GM19468 (cell line): ENCODE data around the gene SEMA3F.

Source experiments
- ATAC-seq: cut with Tn5 transposase; IDR thresholded peaks from one replicate; pipeline ENCODE4 v1.9.1; 2021; ENCODE audit warnings: mild to moderate bottlenecking, moderate library complexity, moderate number of reproducible peaks; ENCODE audit not compliant: unreplicated experiment; ENCODE audit errors: extremely low read depth

The SEMA3F gene

GRCh38 chr3:50168388-50168787 is 13.3 kb downstream of the SEMA3F start:
- no peak for ATAC-seq

GRCh38 chr3:50168791-50169190 is 13.7 kb downstream of the SEMA3F start:
- no peak for ATAC-seq

DNA sequence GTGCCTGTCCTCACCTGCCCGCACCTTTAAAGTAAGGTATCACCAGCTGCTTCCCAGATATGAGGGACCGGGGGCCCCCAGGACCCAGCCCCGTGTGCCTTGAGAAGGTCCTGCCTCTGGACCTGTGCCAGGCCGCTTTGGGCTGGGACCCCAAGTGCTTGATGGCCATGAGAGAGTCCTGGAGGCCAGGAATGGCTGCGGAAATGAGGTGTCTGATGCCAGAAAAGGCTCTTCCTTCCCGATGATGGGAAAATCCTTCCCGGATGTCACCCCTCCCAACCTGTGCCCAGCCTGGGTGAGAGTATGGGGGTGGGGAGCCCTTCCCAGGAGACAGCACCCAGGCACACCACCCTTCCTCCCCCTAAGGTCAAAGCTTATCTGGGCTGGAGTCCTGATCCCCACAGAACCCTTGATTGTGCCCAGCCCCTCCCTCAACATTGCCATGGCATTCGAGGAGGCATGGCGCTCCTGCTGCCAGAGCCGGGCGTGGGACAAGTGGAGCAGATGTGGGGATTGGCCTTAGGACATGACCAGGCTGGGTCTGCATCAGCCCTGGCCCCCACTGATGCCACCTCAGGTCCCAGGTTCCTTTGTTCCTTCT is 14.2 kb downstream of the SEMA3F start:
- ATAC-seq: no peak

- no peak for ATAC-seq
These were observed 14.7 kb downstream of the SEMA3F start for GRCh38 chr3:50169858-50170257.

DNA sequence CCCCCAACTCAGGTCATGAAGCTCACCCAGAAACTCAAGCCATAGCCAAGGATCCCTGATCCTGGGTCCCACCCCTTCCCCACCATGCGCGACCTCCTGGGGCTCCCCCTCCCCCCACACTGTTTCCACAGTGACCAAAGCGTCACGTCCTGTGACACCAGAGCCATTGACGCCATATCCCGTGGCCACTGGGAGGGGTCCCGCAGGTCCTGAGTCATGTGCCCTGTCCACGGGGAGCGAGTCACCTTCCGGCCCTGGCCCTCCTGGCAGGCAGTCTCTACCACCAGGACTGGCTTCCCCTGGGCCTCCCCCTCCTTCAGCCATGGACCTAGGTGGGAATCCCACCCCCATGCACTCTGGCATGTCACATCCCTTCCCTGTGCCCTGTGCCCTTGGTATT is 15.6 kb downstream of the SEMA3F start:
- ATAC-seq: no peak

DNA sequence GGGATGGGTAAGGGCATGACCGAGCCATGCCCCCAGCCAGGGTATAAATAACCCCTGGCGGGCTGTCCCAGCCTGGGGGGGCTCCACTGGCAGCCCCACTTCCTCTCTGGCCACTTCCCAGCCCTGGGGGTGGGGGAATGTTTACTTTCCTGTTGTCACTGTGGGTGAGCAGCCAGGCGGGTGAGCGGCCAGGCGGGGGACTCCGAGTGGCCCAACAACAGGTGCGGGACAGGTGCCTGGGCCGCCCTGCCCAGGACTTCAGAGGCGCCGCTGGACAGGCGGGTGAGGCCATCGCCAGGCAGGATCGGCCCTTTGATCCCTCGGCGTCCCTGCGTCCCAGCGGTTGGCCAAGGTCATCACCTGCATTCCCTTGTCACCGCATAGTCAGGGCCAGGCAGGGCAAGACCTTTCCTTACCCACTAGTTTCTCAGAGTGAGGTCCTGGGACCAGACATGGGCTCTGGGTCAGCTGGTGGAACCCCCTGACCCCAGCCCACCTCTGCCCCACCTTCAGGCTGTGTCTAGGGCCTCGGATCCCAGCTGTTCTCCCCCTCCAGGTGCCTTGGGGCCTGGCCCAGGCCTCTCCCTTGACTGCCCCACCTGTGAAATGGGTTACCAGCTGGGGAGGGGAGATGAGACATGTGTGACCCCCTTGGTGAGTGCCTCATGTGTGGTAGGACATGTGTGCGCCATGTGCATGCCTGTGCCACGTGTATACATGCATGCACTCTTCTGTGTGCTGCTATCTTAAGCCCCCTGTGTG is 16.6 kb downstream of the SEMA3F start:
- ATAC-seq: no peak

- no peak for ATAC-seq
These were observed 17.6 kb downstream of the SEMA3F start for GRCh38 chr3:50172626-50173220.

DNA sequence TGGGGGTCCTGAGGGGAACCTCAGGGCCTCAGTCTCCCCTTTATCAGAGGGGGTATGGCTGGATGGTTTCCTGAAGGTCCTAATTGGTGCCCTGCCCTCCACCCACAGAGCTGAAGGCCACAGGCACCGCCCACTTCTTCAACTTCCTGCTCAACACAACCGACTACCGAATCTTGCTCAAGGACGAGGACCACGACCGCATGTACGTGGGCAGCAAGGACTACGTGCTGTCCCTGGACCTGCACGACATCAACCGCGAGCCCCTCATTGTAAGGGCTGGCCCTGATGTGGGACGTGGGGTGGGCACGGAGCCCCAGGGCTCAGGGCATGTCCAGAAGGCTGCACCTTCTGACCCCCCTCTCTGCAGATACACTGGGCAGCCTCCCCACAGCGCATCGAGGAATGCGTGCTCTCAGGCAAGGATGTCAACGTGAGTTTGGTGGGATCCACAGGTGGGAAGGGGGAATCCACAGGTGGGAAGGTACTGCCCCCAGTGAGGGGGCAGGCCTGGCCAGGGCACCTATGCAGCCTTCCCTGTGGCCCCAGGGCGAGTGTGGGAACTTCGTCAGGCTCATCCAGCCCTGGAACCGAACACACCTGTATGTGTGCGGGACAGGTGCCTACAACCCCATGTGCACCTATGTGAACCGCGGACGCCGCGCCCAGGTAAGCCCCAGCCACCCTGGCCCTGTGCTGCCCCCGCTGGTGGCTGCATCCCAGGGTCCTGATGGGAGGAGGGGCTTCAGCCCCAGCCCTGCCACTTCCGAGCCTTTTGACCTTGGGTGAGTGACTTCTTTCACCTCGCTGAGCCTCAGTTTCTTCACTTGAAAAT is 18.8 kb downstream of the SEMA3F start:
- no peak for ATAC-seq

DNA sequence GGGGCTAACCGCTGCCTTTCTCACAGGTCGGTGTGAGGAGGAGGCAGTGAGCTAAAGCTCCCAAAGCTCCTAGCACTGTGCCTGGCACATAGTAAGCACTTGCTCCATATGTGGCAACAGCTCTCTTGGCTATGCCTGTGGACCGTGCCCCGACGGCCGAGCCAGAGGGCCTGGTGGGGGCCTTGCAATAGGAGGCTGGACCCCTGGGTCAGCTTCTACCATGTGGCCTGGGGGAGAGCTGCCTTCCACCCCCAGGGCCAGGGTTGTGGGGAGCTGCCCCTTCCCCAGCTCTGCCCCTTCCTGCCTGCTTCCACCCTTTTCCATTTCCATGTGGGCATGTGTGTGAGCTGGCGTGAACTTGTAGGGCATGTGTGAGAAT is 19.4 kb downstream of the SEMA3F start:
- ATAC-seq: no peak

DNA sequence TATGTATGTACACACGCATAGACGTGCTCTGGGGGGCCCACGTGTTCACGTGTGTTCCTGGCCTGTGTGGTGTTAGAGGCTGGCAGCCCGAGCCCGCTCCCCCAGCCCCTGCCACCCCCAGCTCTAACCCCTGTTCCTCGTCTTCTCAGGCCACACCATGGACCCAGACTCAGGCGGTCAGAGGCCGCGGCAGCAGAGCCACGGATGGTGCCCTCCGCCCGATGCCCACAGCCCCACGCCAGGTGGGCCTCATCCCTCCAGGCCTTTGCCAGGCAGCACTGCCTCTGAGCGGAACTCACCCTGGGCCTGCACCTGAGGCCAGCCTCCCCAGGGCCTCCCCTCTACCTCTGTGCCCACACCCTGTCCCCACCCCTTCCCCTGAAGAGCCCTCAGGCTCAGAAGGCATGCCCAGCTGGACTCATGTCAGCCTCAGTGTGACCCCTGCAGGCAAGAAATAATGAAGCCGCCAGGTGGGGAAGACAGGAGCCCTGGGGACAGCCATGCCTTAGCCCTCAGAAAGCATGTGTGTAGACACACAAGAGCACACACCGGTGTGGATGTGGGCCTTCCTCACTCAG is 19.9 kb downstream of the SEMA3F start:
- no peak for ATAC-seq

DNA sequence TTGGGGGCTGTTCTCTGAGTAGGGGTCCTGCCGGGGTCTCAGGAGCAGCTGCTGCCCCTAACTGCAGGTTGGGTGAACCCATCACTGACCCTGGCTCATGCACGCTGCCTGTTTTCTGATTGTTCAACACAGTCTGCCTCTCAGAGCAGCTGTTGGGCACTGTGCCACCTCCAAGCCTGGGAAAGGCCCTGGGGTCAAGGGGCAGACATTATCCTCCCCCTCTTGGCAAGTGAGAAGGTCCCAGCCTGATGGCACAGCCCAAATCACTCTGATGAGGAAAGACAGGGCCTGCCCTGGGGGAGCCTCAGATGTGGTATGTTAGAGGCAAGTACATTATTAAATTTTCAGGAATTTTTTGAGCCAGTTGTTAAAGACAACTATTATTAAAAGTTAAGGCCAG is 22.2 kb downstream of the SEMA3F start:
- ATAC-seq: no peak

DNA sequence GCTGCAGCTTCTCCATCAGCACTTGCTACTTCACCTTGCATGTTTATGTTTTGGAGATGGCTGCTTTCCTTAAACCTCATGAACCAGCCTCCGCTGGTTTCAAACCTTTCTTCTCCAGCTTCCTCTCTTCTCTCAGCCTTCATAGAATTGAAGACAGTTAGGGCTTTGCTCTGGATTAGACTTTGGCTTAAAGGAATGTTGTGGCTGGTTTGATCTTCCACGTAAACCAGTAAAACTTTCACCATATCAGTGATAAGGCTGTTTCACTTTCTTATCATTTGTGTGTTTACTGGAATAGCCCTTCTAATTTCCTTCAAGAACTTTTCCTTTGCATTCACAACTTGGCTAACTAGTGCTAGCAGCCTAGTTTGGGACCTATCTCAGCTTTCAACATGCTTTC is 24.6 kb downstream of the SEMA3F start:
- ATAC-seq: no peak

GRCh38 chr3:50181985-50182384 is 26.9 kb downstream of the SEMA3F start:
- ATAC-seq: no peak

GRCh38 chr3:50182533-50183099 is 27.5 kb downstream of the SEMA3F start:
- ATAC-seq: no peak

DNA sequence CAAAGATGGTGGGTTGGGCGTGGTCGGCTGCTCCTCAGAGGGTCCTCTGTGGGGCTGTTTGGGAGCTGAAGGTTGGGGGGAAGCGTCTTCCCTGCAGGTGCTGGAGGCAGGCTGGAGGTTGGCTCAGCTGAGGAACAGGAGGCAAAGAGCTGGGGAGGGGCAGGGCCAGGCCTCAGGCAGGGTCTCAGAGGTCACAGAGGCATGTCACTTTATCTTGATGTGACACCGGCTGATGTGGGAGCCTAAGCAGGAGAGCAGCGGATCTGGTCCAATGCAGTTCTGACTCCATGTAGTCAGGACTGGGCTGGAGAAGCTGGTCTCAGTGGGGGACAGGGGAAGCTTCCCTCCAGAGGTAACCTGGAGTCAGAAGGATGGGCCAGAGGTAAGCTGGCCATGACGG is 28.6 kb downstream of the SEMA3F start:
- no peak for ATAC-seq

GRCh38 chr3:50184242-50184978 is 29.3 kb downstream of the SEMA3F start:
- ATAC-seq: no peak

GRCh38 chr3:50185230-50185629 is 30.1 kb downstream of the SEMA3F start:
- ATAC-seq: no peak

DNA sequence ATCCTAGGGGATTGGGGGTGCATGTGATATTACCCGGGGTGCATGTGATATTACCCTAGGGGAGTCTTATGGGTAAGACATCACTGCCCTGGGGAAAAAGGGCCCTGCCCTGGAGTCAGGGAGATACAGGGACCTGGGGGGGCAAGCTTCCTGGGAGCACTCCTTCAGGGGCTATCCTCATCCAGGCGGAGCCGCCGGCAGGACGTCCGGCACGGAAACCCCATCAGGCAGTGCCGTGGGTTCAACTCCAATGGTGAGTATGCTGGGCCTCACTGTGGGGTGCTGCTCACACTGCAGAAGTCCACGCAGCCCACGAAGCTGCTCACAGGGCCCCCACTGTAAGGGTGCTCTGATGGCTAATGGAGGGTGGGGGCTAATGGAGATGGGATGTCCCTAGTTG is 31.0 kb downstream of the SEMA3F start:
- no peak for ATAC-seq

DNA sequence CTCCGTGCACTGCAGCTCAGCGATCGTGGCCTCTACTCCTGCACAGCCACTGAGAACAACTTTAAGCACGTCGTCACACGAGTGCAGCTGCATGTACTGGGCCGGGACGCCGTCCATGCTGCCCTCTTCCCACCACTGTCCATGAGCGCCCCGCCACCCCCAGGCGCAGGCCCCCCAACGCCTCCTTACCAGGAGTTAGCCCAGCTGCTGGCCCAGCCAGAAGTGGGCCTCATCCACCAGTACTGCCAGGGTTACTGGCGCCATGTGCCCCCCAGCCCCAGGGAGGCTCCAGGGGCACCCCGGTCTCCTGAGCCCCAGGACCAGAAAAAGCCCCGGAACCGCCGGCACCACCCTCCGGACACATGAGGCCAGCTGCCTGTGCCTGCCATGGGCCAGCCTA is 32.6 kb downstream of the SEMA3F start:
- ATAC-seq: no peak

- ATAC-seq: no peak
These were observed 34.1 kb downstream of the SEMA3F start for GRCh38 chr3:50189274-50189673.
